Stimulated activated CD8-positive, alpha-beta memory T cell treated with anti-CD3 and anti-CD28 coated beads, Interleukin-12 subunit alpha, Interleukin-12 subunit beta, amount 100 ng/mL, for 24 hours (primary cell): ENCODE results near the gene S100B.
"Not testable (repeated sequence)": the region's sequence is repeated elsewhere in the genome, so short reads cannot be mapped to it uniquely, and the experiment has no call there.

Experiments
- DNase-seq: peaks from one replicate; pipeline ENCODE4 v3.0.0-alpha.2; 2020; ENCODE audit errors: extremely low read depth

The S100B gene

GRCh38 chr21:46600978-46601377 is 3.9 kb downstream of the S100B start:
- DNase-seq: no peak

- DNase-seq: no peak
These were observed 4.6 kb downstream of the S100B start for GRCh38 chr21:46600305-46600704.

- DNase-seq: no peak
These were observed 6.0 kb downstream of the S100B start for GRCh38 chr21:46598581-46599572.

- no peak for DNase-seq
These were observed 7.0 kb downstream of the S100B start for GRCh38 chr21:46597896-46598343.

DNA sequence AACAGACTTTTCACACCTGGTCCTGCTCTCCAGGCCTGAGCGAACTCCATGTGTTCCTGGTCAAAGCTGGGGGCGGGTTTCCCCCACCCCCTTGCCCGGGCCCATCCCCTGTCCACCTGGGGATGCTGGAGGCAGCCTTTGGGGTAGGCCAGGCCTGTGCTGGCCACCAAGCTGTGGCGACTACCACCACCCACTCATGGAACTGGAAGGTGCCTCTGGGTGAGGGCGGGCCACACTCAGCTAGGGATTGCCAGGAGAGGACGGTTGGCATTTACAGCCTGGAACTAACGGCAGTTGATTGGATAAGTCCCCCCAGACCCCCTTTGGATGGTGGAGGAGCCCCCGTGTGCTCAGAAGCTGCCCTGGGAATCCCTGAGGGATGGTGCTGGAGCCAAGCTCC is 7.9 kb downstream of the S100B start:
- DNase-seq: no peak

DNA sequence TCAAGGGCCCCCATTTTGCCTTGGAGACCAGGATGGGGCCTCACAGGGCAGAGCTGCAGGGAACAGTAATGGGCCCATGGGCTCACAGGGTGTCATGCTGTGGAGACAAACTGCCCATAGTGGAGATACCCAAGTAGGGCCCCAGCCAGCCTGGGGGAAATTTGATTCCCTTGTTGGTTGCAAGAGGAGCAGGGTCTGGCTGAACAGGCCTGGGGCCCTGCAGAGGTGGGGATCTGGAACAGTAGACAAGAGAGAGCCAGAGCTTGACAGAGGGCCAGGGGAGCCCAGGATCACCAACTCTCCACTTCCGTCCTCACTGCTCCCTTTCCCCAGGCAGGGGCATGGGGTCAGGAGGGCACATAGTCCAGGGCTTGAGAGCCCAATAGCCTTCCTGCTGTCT is 8.7 kb downstream of the S100B start:
- no peak for DNase-seq

DNA sequence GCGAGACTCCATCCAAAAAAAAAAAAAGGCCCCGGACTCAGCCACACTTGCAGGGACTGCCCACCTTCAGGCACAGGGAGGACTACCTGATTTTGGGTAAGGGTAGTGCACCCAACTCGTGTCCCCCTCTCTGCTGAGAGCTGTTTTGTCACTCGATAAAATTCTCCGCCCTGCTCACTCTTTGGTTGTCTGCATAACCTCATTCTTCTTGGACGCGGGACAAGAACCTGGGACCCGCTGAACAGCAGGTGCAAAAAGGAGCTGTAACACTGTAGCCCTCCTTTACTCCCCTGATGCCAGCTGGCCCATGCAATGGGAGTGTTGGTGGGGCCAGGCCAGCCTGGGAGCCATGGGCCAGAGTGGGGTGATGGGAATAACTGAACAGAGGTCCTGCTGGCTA is 10.6 kb downstream of the S100B start:
- DNase-seq: no peak

GRCh38 chr21:46585191-46585953 is 19.5 kb downstream of the S100B start:
- no peak for DNase-seq

- DNase-seq: no peak
These were observed 23.0 kb downstream of the S100B start for GRCh38 chr21:46581780-46582307.

- not testable (repeated sequence) for DNase-seq
These were observed 25.5 kb downstream of the S100B start for GRCh38 chr21:46579394-46579793.

DNA sequence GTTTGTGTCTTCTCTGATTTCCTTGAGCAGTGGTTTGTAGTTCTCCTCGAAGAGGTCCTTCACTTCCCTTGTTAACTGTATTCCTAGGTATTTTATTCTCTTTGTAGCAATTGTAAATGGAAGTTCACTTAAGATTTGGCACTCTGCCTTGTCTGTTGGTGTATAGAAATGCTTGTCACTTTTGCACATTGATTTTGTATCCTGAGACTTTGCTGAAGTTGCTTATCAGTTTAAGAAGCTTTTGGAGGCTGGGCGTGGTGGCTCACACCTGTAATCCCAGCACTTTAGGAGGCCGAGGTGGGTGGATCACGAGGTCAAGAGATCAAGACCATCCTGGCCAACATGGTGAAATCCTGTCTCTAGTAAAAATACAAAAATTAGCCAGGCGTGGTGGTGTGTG is 27.1 kb downstream of the S100B start:
- DNase-seq: not testable (repeated sequence)

GRCh38 chr21:46572850-46573249 is 32.0 kb downstream of the S100B start:
- no peak for DNase-seq

GRCh38 chr21:46570631-46571030 is 34.3 kb downstream of the S100B start:
- DNase-seq: no peak

DNA sequence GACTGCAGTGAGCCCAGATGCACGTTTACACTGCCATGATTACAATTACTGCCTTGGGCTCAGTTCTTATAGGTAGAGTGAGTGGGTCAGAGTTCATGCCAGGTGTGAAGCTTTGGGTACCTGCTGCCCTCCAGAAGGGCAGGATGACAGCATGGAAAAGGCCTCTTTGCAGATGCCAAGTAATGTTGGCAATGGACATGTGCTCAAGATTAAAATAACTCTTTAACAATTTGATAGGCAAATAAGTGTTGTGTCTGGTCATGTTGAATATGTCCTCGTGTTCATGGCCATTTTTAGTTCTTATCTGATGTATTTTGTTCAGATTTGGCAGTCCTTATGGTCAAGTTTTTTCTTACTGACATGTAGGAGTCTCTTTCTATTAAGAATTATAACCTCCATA is 34.8 kb downstream of the S100B start:
- no peak for DNase-seq

DNA sequence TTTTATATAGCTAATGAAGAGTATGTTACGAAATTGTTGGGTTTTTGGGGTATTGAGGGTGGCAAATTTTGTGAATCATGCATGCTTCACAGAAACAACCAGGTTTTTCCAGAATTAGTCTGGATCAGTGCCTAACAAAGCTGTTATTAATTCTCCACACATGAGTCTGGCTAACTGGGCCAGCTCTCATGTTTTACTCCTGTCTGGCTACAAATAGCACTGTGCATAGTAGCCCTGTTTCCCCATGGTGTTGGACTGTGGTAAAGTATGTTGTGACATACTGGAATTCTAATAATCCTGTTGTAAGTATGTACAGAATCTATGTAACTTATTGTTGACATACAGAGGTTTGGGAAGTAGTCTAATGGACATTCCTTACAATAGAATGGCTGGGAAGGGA is 35.8 kb downstream of the S100B start:
- DNase-seq: no peak

DNA sequence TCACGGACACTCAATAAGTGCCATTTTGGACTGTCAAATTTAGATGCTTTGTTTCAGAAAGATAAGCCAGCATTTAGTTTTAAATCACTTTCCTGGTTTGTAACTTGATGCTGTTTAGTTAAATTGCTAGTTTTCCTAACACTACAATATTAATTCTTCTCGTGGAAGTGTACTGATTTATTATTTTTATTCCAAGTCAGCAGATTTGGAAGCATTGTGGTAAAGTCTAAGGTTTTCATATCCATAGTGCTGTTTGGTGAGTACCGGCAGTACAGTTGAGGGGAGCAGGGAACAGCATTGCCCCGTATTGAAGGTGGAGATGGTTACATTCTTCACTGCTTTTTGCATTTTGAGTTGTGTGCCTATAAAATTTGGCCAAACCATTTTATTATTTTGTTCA is 36.3 kb downstream of the S100B start:
- DNase-seq: no peak

DNA sequence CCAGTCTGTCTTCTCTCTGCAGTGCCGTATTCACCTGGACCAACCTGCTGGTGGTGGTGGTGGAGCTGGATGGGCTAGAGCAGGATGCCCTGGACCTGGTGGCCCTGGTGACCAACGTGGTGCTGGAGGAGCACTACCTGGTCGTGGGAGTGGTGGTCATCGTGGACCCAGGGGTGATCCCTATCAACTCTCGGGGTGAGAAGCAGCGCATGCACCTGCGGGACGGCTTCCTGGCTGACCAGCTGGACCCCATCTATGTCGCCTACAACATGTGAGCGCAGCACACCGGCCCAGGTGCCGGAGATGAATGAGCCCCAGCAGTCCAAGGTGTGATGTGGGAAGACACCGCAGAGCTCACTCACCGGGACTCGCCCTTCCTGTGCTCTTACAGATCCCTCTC is 37.5 kb downstream of the S100B start:
- no peak for DNase-seq

GRCh38 chr21:46564391-46564790 is 40.5 kb downstream of the S100B start:
- no peak for DNase-seq

DNA sequence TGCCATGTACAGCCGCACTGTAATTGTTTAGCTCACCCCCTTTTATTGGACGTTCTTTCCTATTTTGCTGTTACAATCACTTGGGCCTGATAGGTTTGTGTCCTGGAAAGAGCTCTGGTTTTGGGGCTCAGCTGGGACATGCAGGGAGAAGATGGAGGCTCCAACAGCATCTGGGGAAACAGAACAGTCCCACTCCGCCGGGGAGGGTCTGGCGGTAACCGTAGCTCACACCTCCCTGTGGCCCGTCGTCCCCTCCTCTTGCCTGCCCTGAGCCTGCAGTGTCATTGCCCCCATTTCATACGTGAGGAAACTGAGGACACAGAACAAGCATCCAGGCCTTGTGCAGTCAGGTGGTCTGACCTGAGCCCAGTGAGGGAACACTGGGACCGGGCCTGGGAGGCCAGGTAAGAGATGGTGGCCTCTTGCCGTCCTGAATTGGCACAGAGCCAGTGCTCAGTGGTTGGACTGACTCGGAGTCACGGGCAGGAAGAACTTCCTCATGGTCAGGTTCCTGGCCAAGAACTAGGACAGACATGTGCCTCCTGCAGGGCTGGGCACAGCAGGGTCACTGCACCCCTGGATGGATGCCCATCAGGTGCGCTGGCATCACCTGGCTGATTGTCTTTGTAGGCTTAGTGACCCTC is 41.8 kb downstream of the S100B start:
- DNase-seq: no peak

GRCh38 chr21:46562472-46562871 is 42.4 kb downstream of the S100B start:
- DNase-seq: no peak

DNA sequence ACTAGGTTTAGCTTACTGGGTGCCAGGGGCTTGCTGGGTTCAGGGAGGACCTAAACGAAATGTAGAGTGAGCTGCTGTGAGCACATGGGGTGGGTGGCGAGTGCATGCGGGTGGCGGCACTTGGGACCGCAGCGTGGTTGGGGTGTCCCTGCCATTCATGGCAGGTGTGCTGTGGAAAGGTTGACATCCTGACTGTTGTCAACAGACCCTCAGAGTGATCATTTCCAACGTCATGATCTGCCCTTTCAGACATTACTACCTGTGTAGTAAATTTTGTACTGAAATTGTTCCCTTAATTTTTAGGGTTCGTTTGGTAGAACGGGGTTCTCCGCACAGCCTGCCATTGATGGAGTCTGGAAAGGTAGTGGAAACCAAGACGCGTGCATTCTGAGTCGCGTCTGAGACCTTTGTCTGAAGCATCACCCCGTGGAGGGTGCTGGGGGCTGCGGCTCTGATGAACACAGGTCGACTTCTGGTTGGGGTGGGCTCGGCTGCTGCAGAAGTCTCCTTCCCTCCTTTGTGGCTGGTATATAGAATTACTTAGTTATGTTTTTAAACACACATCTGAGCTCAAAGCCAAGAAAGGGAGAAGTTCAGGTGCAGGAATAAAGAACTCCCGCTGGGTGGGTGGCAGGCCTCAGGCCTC is 43.3 kb downstream of the S100B start:
- no peak for DNase-seq
